Caco-2 (cell line): ENCODE results near the gene IQSEC3. TPM values are rescaled to one million over a fixed set of nuclear protein-coding genes. Genes with fewer than 3 reads are reported as not detected.
"Not testable (repeated sequence)": the region's sequence is repeated elsewhere in the genome, so short reads cannot be mapped to it uniquely, and the experiment has no call there.

Experiments used
- BruUV-seq: library from RNA; stranded (reverse); fragments of 400-500 nt; replicated peaks from 2 replicates; lab custom pipeline; 2021; lab: Mats Ljungman, UMichigan
- CTCF ChIA-PET: fragments of 300-600 bp; sonication (Branson Sonifier 250); formaldehyde crosslinking; loops from one replicate; lab custom pipeline; 2022; ENCODE audit warnings: antibody characterized with exemption; lab: Charles Lee
- POLR2A ChIA-PET: fragments of 300-600 bp; sonication (Branson Sonifier 250); formaldehyde crosslinking; loops from one replicate; lab custom pipeline; 2022; ENCODE audit warnings: antibody characterized with exemption; lab: Charles Lee
- DNase-seq, 2 experiments: peaks; one replicate each; pipeline versions ENCODE4 v3.0.0 to v3.0.0-alpha.2; 2020 to 2022
- H3K27me3 ChIP-seq: replicated peaks from 2 replicates; pipeline ENCODE4 v1.6.0; 2011; ENCODE audit warnings: low read length; ENCODE audit not compliant: control insufficient read depth, insufficient read depth
- H3K36me3 ChIP-seq: 2 replicates; pipeline ENCODE4 v1.5.1; 2011; ENCODE audit warnings: low read length; ENCODE audit not compliant: control insufficient read depth, insufficient read depth
- H3K4me1 ChIP-seq: fragments of 250-450 bp; sonication (Bioruptor Pico); 2 replicates; pipeline ENCODE4 v1.5.1; 2020; ENCODE audit warnings: mild to moderate bottlenecking
- H3K4me3 ChIP-seq: 2 replicates; pipeline ENCODE4 v1.5.1; 2011; ENCODE audit warnings: low read depth, mild to moderate bottlenecking, control low read depth, low read length
- H3K9me3 ChIP-seq: fragments of 250-450 bp; sonication (Bioruptor Pico); 2 replicates; pipeline ENCODE4 v1.5.1; 2020; ENCODE audit warnings: mild to moderate bottlenecking, moderate library complexity
- H3K27ac Mint-ChIP-seq: one replicate; pipeline ENCODE4 v1.8.0; 2022; ENCODE audit warnings: mixed read lengths; ENCODE audit not compliant: unreplicated experiment
- H3K27me3 Mint-ChIP-seq: one replicate; pipeline ENCODE4 v1.8.0; 2022; ENCODE audit warnings: mixed read lengths; ENCODE audit not compliant: insufficient read depth, unreplicated experiment
- H3K36me3 Mint-ChIP-seq: one replicate; pipeline ENCODE4 v1.8.0; 2022; ENCODE audit warnings: mild to moderate bottlenecking, mixed read lengths; ENCODE audit not compliant: insufficient read depth, unreplicated experiment
- H3K4me1 Mint-ChIP-seq: one replicate; pipeline ENCODE4 v1.8.0; 2022; ENCODE audit warnings: low read depth, mixed read lengths; ENCODE audit not compliant: unreplicated experiment
- H3K4me3 Mint-ChIP-seq: one replicate; pipeline ENCODE4 v1.8.0; 2022; ENCODE audit warnings: mild to moderate bottlenecking, moderate library complexity, mixed read lengths; ENCODE audit not compliant: unreplicated experiment
- H3K9me3 Mint-ChIP-seq: one replicate; pipeline ENCODE4 v1.8.0; 2022; ENCODE audit warnings: mixed read lengths; ENCODE audit not compliant: unreplicated experiment
- intact Hi-C: fragments of 100-400 bp; cut with micrococcal nuclease; formaldehyde crosslinking; loops from one replicate; pipeline ENCODE4 v1.10.0; 2022; ENCODE audit not compliant: unreplicated experiment
- total RNA-seq: library from RNA; stranded (reverse); gene quantifications from 2 replicates; pipeline ENCODE4 v1.2.3, GENCODE V29; 2022

The IQSEC3 gene
- total RNA-seq, 1 experiment from 2014 or later: 0.59 TPM

DNA sequence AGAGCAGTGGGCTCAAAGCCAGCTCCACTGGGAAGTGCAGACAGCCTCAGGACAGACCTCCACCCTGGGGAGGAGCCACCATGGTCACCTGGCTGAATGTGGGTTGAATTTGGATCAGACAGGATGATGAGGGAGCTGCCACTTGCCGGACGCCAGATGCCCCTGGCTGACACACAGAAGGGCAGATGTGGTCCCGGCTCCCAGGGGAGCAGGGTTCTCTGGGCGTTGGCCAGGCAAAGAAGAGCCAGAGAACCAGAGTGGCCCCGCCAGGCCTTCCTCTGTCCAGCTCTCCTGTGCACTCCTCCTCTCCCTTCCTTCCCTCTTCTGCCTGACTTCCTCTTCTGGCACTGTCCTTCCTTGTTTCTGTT lies 20.6 kb upstream of the IQSEC3 start:
- intact Hi-C loops, POLR2A ChIA-PET, H3K36me3 Mint-ChIP-seq: not testable (repeated sequence)

DNA sequence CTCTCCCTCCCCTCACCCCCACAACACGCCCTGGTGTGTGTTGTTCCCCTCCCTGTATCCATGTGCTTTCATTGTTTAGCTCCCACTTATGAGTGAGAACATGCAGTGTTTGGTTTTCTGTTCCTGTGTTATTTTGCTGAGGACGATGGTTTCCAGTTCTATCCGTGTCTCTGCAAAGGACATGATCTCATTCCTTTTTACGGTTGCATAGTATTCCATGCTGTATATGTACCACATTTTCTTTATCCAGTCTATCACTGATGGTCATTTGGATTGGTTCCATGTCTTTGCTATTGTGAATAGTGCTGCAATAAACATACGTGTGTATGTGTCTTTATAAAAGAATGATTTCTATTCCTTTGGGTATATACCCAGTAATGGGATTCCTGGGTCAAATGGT lies 20.0 kb upstream of the IQSEC3 start:
- intact Hi-C loops, H3K36me3 Mint-ChIP-seq, POLR2A ChIA-PET, BruUV-seq, H3K4me3 ChIP-seq, CTCF ChIA-PET, DNase-seq, H3K27ac Mint-ChIP-seq, H3K4me3 Mint-ChIP-seq, H3K4me1 Mint-ChIP-seq, H3K9me3 ChIP-seq, H3K36me3 ChIP-seq, H3K27me3 ChIP-seq, H3K4me1 ChIP-seq, H3K9me3 Mint-ChIP-seq: not testable (repeated sequence)
- H3K27me3 Mint-ChIP-seq: peaks cover 31% of the 10 kb centered on the region

More for the DNA sequence above, 20.6 kb upstream of the IQSEC3 start:
- H3K27me3 ChIP-seq, H3K4me1 ChIP-seq, H3K4me1 Mint-ChIP-seq, CTCF ChIA-PET, H3K9me3 ChIP-seq, H3K27ac Mint-ChIP-seq, H3K4me3 Mint-ChIP-seq, H3K4me3 ChIP-seq, H3K36me3 ChIP-seq, DNase-seq, BruUV-seq, H3K9me3 Mint-ChIP-seq: not testable (repeated sequence)
- peaks cover 30% of the 10 kb centered on the region for H3K27me3 Mint-ChIP-seq

DNA sequence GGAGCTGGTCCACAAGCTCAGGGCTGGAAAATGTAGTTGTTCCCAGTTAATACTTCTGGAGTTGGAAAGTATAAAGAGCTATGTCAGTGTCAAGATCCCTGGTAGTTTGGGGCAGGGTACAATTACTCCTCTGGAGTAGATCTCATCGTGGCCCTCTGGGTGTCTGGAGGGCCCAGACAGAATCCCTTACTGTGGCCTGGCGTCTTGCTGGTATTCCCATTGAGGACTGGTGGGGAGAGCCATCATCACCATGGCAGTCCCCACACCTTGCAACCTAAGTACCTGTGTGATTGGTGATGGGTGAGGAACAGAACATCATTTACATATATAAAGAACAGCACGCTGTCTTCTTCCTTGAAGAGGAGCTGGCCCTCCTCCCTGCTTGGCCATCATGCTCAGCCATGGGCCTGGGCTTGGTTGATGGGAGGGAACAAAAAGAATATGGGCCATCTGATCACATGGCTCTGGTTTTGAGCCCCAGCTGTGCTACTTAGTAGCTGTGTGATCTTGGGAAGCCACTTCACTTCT lies 18.8 kb upstream of the IQSEC3 start:
- H3K36me3 Mint-ChIP-seq, intact Hi-C loops, H3K4me1 ChIP-seq, H3K9me3 Mint-ChIP-seq, H3K27me3 ChIP-seq, BruUV-seq, H3K4me1 Mint-ChIP-seq, H3K4me3 ChIP-seq, H3K36me3 ChIP-seq, POLR2A ChIA-PET, H3K27ac Mint-ChIP-seq, H3K4me3 Mint-ChIP-seq, DNase-seq, CTCF ChIA-PET, H3K9me3 ChIP-seq: not testable (repeated sequence)
- H3K27me3 Mint-ChIP-seq: peaks cover 34% of the 10 kb centered on the region

DNA sequence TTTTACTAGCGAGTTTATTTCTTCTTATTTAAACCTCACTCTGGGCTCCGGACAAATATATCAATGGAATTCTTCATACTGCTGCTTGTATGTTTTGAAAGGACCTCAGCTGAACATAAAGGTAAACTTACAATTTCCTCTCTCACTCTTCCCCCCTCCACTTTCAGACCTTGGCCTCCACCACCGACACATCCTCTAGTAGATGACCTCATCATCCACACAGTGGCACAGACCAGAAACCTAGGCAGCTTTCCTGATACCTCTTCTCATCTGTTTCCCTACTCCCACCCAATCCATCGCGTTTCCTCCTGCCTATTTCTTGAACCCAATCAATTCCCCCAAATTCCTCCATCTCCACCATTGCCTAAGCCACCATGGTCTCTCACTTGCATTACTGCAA lies 17.4 kb upstream of the IQSEC3 start:
- H3K4me1 ChIP-seq, POLR2A ChIA-PET, H3K4me3 Mint-ChIP-seq, H3K4me3 ChIP-seq, intact Hi-C loops, CTCF ChIA-PET, H3K27me3 ChIP-seq, H3K9me3 Mint-ChIP-seq, H3K36me3 Mint-ChIP-seq, H3K9me3 ChIP-seq, BruUV-seq, DNase-seq, H3K36me3 ChIP-seq, H3K27ac Mint-ChIP-seq, H3K4me1 Mint-ChIP-seq: not testable (repeated sequence)
- H3K27me3 Mint-ChIP-seq: peaks cover 44% of the 10 kb centered on the region

DNA sequence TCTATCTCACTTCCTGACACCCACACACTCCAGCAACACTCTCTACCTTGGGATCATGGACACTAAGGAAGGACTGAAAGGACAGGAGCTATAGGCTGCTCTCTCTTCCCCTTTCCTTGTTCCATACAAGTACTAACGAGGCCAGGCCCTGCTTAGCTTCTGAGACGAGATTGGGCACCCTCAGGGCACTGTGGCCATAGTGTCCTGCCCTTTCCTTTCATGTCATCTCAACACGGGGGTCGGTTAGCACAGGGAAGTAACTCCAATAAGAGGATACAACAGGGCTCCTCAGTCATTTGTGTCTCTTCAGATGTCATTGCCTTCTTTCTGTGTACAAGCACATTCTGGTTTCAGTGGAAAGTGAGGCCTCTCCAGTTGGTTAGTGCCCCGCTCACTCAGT lies 15.5 kb upstream of the IQSEC3 start:
- not testable (repeated sequence) for H3K4me1 Mint-ChIP-seq
- peaks cover 37% of the 10 kb centered on the region for H3K27me3 Mint-ChIP-seq

DNA sequence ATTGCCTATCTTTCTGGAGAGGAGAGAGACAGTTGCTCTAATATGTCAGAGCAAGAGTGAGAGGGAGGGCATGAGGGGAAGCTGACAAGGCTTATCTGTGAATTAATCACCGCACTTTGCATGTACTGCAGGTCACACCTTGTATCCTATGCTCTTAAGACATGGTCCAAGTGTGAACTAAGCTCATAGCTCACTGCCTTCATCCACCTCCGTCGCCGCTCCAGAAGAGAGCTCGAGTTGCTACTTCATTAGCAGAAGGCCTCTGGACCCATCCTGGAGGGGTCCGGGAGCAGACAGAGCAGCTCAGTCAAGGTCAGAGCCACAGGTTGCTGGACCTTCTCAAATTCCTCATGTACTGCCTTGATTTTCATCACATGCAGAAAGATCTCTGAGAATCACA lies 14.6 kb upstream of the IQSEC3 start:
- BruUV-seq, H3K36me3 ChIP-seq: not testable (repeated sequence)

More for the DNA sequence above, 15.5 kb upstream of the IQSEC3 start:
- H3K4me3 ChIP-seq, H3K27ac Mint-ChIP-seq, DNase-seq, intact Hi-C loops, H3K9me3 ChIP-seq, H3K36me3 Mint-ChIP-seq, BruUV-seq, CTCF ChIA-PET, H3K27me3 ChIP-seq, H3K36me3 ChIP-seq, H3K4me1 ChIP-seq, H3K4me3 Mint-ChIP-seq, POLR2A ChIA-PET, H3K9me3 Mint-ChIP-seq: not testable (repeated sequence)

DNA sequence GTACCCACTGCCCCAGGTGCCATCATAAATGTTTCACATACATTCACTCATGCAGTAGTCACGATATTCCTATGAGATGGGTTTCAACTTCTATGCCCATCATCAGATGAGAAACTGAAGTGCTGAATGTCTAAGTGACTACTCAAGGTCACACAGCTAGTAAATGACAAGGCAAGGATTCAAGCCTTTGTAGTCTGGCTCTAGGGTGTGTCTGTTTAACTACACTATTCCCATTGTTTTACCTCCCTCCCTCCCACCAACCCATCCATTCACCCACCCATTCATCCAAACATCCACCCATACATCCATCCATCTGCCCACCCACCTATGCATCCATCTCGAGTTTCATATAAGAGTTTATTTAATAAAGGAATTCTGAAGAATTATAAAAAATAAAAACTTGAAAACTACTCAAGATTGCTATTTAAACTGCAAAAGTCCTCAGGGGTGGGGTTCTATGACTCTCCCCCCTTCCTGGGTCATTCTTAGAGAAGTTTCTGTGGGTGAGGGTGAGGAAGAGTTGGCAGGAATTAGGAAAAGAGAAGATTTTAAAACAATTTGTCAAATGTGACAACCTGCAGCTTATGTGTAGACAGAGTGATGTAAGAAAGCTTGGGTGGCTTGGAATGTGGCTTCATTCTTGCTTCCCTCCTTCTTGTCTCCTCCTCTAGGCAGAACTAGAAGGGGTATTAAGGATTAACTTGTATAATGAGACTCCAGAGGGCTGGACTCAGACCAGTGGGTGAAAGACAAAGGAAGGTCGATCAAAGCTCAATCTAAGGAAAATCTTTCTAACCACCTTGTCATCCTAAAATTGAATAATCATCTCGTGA lies 13.4 kb upstream of the IQSEC3 start:
- H3K4me3 Mint-ChIP-seq, H3K36me3 Mint-ChIP-seq, CTCF ChIA-PET, H3K4me1 Mint-ChIP-seq, H3K4me3 ChIP-seq, H3K4me1 ChIP-seq, H3K27ac Mint-ChIP-seq, H3K9me3 Mint-ChIP-seq, H3K36me3 ChIP-seq, H3K9me3 ChIP-seq, H3K27me3 ChIP-seq, intact Hi-C loops, DNase-seq, BruUV-seq: not testable (repeated sequence)
- peaks cover 41% of the 10 kb centered on the region for H3K27me3 Mint-ChIP-seq
- POLR2A ChIA-PET: interaction anchor here (0.5 kb wide), 1 partner anchor 30 kb away, joined by 3 read pairs; no protein-coding TSS in a partner anchor

More for the DNA sequence above, 14.6 kb upstream of the IQSEC3 start:
- H3K4me3 Mint-ChIP-seq, H3K4me1 ChIP-seq, H3K27me3 ChIP-seq, intact Hi-C loops, CTCF ChIA-PET, H3K9me3 Mint-ChIP-seq, H3K9me3 ChIP-seq, H3K27ac Mint-ChIP-seq, H3K4me1 Mint-ChIP-seq, POLR2A ChIA-PET, DNase-seq, H3K36me3 Mint-ChIP-seq, H3K4me3 ChIP-seq: not testable (repeated sequence)
- H3K27me3 Mint-ChIP-seq: peaks cover 38% of the 10 kb centered on the region
